ENCODE measurements around the gene CA5B.

- TF ChIP-seq CTCF (IDR thresholded peaks at IDR 0.05) (no peak), POLR2A (IDR thresholded peaks at IDR 0.05; ENCODE audit: low read depth) (no peak), POLR2AphosphoS5 (IDR thresholded peaks at IDR 0.05) (no peak), EP300 (IDR thresholded peaks at IDR 0.05) (no peak)
Measured at GRCh38 chrX:15834053-15834452, 96.0 kb downstream of the CA5B start.
